ENCODE data around the gene ENOSF1.

GRCh38 chr18:686339-687111 is 25.9 kb downstream of the ENOSF1 start:
- TF ChIP-seq CTCF (IDR thresholded peaks at IDR 0.05), result no peak
- TF ChIP-seq POLR2A (IDR thresholded peaks at IDR 0.05), result no peak
